HepG2 (cell line): ENCODE results near the gene MAP4K3. TPM values are rescaled to one million over a fixed set of nuclear protein-coding genes. Genes with fewer than 3 reads are reported as not detected.
A peak's percentile ranks its signal among the peaks of the same experiment; 100 is the strongest.

Source experiments
- CAMTA2 ChIP-seq: sonication (generic); formaldehyde crosslinking; IDR thresholded peaks from 2 replicates; pipeline ENCODE4 v1.4.0; 2020; ENCODE audit warnings: mild to moderate bottlenecking, missing genetic modification reagents, borderline replicate concordance
- EED ChIP-seq: sonication (generic); formaldehyde crosslinking; IDR thresholded peaks from 2 replicates; pipeline ENCODE4 v1.5.0; 2020; ENCODE audit warnings: mild to moderate bottlenecking, missing genetic modification reagents
- GTF2F1 ChIP-seq: fragments of 150-350 bp; IDR thresholded peaks from 2 replicates; pipeline ENCODE4 v1.6.1; 2014; ENCODE audit warnings: low read length
- MBNL3 ChIP-seq: fragments of 250-450 bp; sonication (Bioruptor Pico); conservative IDR thresholded peaks from 2 replicates; pipeline ENCODE4 v1.8.0; 2022; ENCODE audit warnings: mild to moderate bottlenecking, inconsistent platforms
- NBN ChIP-seq: fragments of 450-650 bp; conservative IDR thresholded peaks from 2 replicates; pipeline ENCODE4 v1.6.1; 2017
- NFRKB ChIP-seq: fragments of 450-650 bp; IDR thresholded peaks from 2 replicates; pipeline ENCODE4 v1.6.1; 2017
- PAWR ChIP-seq: sonication (generic); formaldehyde crosslinking; IDR thresholded peaks from 2 replicates; pipeline ENCODE4 v1.4.0; 2020; ENCODE audit warnings: missing genetic modification reagents, mild to moderate bottlenecking, borderline replicate concordance
- PHF5A ChIP-seq: IDR thresholded peaks from one replicate; pipeline ENCODE4 v1.6.1; 2018; ENCODE audit warnings: low read depth, missing genetic modification reagents; ENCODE audit not compliant: unreplicated experiment
- RFXANK ChIP-seq: IDR thresholded peaks from 2 replicates; pipeline ENCODE4 v1.6.1; 2016
- TBP ChIP-seq: sonication (generic); formaldehyde crosslinking; IDR thresholded peaks from 2 replicates; pipeline ENCODE4 v1.5.0; 2020; ENCODE audit warnings: missing genetic modification reagents
- U2AF2 ChIP-seq: fragments of 200-400 bp; formaldehyde crosslinking; IDR thresholded peaks from 2 replicates; pipeline ENCODE4 v1.6.1; 2017; ENCODE audit warnings: low read depth, mild to moderate bottlenecking, low read length
- ZFP36L1 ChIP-seq: sonication (generic); formaldehyde crosslinking; IDR thresholded peaks from 2 replicates; pipeline ENCODE4 v1.8.0; 2022; ENCODE audit warnings: mild to moderate bottlenecking, missing genetic modification reagents, moderate library complexity
- ZNF121 ChIP-seq: sonication (generic); formaldehyde crosslinking; IDR thresholded peaks from 2 replicates; pipeline ENCODE4 v1.5.0; 2020; ENCODE audit warnings: mild to moderate bottlenecking, missing genetic modification reagents
- ZNF17 ChIP-seq: sonication (generic); formaldehyde crosslinking; IDR thresholded peaks from 2 replicates; pipeline ENCODE4 v1.5.0; 2020; ENCODE audit warnings: mild to moderate bottlenecking, missing genetic modification reagents
- ZNF44 ChIP-seq: sonication (generic); formaldehyde crosslinking; IDR thresholded peaks from 2 replicates; pipeline ENCODE4 v1.5.1; 2020; ENCODE audit warnings: mild to moderate bottlenecking, missing genetic modification reagents
- ZNF598 ChIP-seq: sonication (generic); formaldehyde crosslinking; IDR thresholded peaks from 2 replicates; pipeline ENCODE4 v1.5.1; 2020; ENCODE audit warnings: mild to moderate bottlenecking, missing genetic modification reagents, borderline replicate concordance
- ZNF616 ChIP-seq: sonication (generic); formaldehyde crosslinking; IDR thresholded peaks from 2 replicates; pipeline ENCODE4 v1.5.0; 2020; ENCODE audit warnings: low read depth, mild to moderate bottlenecking, missing genetic modification reagents
- ZNF660 ChIP-seq: sonication (generic); formaldehyde crosslinking; IDR thresholded peaks from 2 replicates; pipeline ENCODE4 v1.5.1; 2020; ENCODE audit warnings: mild to moderate bottlenecking, low read depth, missing genetic modification reagents, borderline replicate concordance
- polyA plus RNA-seq, 8 experiments: library from polyadenylated mRNA; depleted of rRNA in 3 of 8; stranded (reverse) in 7 of 8; unstranded in 1 of 8; fragments of >200 nt; fragmentation: Illumina TruSeq in 4 of 8; extraction: Trizol in 4 of 8; gene quantifications; 2 replicates each; pipeline versions ENCODE4 v1.2.1 to v1.2.3, GENCODE V29; 2011 to 2016; ENCODE audit warnings: low read depth in 4 of 8, missing spikeins in 1 of 8, mixed read lengths in 1 of 8; ENCODE audit not compliant: insufficient read depth in 1 of 8
- total RNA-seq, 5 experiments: library from RNA; depleted of rRNA; stranded (reverse); fragments of >200 nt; fragmentation: Illumina TruSeq; extraction: Trizol; gene quantifications; 2 replicates each; pipeline ENCODE4 v1.2.3, GENCODE V29; 2016; ENCODE audit warnings: low read depth in 1 of 5
- TF ChIP-seq, protein P1 (sequence below): sonication (generic); formaldehyde crosslinking; conservative IDR thresholded peaks from 2 replicates; pipeline ENCODE4 v1.8.0; 2022; ENCODE audit warnings: missing genetic modification reagents
- TF ChIP-seq, protein P2 (sequence below): IDR thresholded peaks from 2 replicates; pipeline ENCODE4 v1.6.1; 2016; ENCODE audit warnings: missing genetic modification reagents, missing compliant biosample characterization
- TF ChIP-seq, protein P3 (sequence below): sonication (generic); formaldehyde crosslinking; IDR thresholded peaks from 2 replicates; pipeline ENCODE4 v1.8.0; 2022; ENCODE audit warnings: missing genetic modification reagents, mild to moderate bottlenecking, moderate library complexity, borderline replicate concordance
- TF ChIP-seq, protein P4 (sequence below): IDR thresholded peaks from 2 replicates; pipeline ENCODE4 v1.4.0; 2020; ENCODE audit warnings: mild to moderate bottlenecking, missing genetic modification reagents

The MAP4K3 gene
- total and polyA plus RNA-seq, 2 of the 13 experiments (the other 11 are each of a cell fraction or from before 2014, with no cell fraction given) = 45.9 to 53.2 TPM

DNA sequence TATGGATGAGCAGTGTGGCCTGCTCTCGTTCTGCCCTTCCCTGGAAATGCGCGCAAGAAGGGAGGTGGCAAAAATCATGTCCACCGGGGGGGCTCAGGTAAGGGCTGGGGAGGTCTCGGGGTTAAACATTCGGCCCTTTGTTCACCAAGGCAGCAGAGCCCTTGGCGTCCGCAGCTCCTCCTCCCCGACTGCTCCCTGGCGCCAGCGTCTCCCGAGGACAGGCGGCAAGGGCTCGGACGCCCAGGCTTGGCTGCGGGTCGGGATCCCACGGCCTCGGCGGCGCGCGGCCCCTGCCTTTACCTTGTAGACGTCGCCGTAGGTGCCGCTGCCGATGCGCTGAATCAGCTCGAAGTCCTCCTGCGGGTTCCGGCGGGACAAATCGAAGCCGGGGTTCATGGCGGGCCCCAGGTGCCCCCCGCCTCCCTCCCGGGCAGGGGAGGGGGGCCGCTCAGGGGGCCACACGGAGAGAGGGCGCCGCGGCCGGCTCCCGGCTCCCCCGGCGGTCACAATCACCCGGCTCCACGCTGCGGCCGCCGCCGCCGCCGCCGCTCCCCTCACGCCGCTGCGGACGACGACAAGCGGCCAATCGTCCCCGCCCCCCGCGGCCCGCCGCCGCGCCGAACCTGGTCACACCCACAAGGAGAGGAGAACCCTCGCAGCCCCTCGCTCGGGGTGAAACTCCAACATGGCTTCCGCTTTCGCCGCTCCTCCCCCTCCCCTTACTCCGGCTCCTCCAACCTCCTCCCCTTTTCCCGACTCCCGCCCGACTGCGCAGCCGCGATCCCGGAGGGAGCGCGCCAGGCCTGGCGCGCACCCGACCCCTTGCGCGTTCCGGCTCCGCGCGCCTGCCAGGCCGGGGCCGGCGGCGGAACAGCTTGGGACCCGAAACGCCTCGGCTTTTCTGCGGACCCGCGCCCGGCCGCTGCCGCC lies at the start of gene MAP4K3 (continued):
- TF ChIP-seq ZNF121 (CRISPR knock-in tag) = 0 out of 2 replicates have a peak, but pooled peaks have one; percentile 34
- no peak for TF ChIP-seq GTF2F1
- TF ChIP-seq ZFP36L1 (CRISPR knock-in tag) = no peak
- 0 out of 2 replicates have a peak, but pooled peaks have one; percentile 67 for TF ChIP-seq CAMTA2
- peak; percentile 33; the same call in 1 of the 2 replicates for TF ChIP-seq ZNF598 (CRISPR knock-in tag)
- TF ChIP-seq NFRKB = no peak
- TF ChIP-seq, protein P1, sequence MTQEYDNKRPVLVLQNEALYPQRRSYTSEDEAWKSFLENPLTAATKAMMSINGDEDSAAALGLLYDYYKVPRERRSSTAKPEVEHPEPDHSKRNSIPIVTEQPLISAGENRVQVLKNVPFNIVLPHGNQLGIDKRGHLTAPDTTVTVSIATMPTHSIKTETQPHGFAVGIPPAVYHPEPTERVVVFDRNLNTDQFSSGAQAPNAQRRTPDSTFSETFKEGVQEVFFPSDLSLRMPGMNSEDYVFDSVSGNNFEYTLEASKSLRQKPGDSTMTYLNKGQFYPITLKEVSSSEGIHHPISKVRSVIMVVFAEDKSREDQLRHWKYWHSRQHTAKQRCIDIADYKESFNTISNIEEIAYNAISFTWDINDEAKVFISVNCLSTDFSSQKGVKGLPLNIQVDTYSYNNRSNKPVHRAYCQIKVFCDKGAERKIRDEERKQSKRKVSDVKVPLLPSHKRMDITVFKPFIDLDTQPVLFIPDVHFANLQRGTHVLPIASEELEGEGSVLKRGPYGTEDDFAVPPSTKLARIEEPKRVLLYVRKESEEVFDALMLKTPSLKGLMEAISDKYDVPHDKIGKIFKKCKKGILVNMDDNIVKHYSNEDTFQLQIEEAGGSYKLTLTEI (CRISPR knock-in tag) = no peak
- TF ChIP-seq, protein P2, sequence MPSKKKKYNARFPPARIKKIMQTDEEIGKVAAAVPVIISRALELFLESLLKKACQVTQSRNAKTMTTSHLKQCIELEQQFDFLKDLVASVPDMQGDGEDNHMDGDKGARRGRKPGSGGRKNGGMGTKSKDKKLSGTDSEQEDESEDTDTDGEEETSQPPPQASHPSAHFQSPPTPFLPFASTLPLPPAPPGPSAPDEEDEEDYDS = peak; percentile 34
- TF ChIP-seq, protein P3, sequence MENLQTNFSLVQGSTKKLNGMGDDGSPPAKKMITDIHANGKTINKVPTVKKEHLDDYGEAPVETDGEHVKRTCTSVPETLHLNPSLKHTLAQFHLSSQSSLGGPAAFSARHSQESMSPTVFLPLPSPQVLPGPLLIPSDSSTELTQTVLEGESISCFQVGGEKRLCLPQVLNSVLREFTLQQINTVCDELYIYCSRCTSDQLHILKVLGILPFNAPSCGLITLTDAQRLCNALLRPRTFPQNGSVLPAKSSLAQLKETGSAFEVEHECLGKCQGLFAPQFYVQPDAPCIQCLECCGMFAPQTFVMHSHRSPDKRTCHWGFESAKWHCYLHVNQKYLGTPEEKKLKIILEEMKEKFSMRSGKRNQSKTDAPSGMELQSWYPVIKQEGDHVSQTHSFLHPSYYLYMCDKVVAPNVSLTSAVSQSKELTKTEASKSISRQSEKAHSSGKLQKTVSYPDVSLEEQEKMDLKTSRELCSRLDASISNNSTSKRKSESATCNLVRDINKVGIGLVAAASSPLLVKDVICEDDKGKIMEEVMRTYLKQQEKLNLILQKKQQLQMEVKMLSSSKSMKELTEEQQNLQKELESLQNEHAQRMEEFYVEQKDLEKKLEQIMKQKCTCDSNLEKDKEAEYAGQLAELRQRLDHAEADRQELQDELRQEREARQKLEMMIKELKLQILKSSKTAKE = no peak
- peak; percentile 88 for TF ChIP-seq EED (CRISPR knock-in tag)
- TF ChIP-seq U2AF2 = no peak
- 0 out of 2 replicates have a peak, but pooled peaks have one; percentile 25 for TF ChIP-seq ZNF660 (CRISPR knock-in tag)
- no peak for TF ChIP-seq ZNF44
- TF ChIP-seq, protein P4, sequence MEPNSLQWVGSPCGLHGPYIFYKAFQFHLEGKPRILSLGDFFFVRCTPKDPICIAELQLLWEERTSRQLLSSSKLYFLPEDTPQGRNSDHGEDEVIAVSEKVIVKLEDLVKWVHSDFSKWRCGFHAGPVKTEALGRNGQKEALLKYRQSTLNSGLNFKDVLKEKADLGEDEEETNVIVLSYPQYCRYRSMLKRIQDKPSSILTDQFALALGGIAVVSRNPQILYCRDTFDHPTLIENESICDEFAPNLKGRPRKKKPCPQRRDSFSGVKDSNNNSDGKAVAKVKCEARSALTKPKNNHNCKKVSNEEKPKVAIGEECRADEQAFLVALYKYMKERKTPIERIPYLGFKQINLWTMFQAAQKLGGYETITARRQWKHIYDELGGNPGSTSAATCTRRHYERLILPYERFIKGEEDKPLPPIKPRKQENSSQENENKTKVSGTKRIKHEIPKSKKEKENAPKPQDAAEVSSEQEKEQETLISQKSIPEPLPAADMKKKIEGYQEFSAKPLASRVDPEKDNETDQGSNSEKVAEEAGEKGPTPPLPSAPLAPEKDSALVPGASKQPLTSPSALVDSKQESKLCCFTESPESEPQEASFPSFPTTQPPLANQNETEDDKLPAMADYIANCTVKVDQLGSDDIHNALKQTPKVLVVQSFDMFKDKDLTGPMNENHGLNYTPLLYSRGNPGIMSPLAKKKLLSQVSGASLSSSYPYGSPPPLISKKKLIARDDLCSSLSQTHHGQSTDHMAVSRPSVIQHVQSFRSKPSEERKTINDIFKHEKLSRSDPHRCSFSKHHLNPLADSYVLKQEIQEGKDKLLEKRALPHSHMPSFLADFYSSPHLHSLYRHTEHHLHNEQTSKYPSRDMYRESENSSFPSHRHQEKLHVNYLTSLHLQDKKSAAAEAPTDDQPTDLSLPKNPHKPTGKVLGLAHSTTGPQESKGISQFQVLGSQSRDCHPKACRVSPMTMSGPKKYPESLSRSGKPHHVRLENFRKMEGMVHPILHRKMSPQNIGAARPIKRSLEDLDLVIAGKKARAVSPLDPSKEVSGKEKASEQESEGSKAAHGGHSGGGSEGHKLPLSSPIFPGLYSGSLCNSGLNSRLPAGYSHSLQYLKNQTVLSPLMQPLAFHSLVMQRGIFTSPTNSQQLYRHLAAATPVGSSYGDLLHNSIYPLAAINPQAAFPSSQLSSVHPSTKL (CRISPR knock-in tag) = peak; percentile 32
- no peak; the same call in none of the 2 replicates for TF ChIP-seq ZNF616 (CRISPR knock-in tag)
- TF ChIP-seq NBN = no peak
- no peak for TF ChIP-seq ZNF17
- TF ChIP-seq PHF5A (CRISPR knock-in tag) = no peak
- peak; percentile 24; the same call in 1 of the 2 replicates for TF ChIP-seq TBP (CRISPR knock-in tag)
- no peak for TF ChIP-seq MBNL3
- TF ChIP-seq PAWR = no peak
- no peak for TF ChIP-seq RFXANK (CRISPR knock-in tag)
